H9 (cell line): ENCODE data around the gene F12. TPM values are rescaled to one million over a fixed set of nuclear protein-coding genes. Genes with fewer than 3 reads are reported as not detected.
A peak's percentile ranks its signal among the peaks of the same experiment; 100 is the strongest.
"Not testable (repeated sequence)": the region's sequence is repeated elsewhere in the genome, so short reads cannot be mapped to it uniquely, and the experiment has no call there.

Experiments used
- DNase-seq: peaks from one replicate; pipeline ENCODE4 v3.0.0-alpha.2; 2017
- H2AFZ ChIP-seq: one replicate; pipeline ENCODE4 v1.6.1; 2013; ENCODE audit warnings: mild to moderate bottlenecking, low read length, control low read depth, moderate library complexity
- H2AK5ac ChIP-seq: 2 replicates; pipeline ENCODE4 v1.6.1; 2013; ENCODE audit warnings: low read length, control low read depth, mixed read lengths; ENCODE audit not compliant: insufficient read length
- H2BK120ac ChIP-seq: one replicate; pipeline ENCODE4 v1.6.1; 2013; ENCODE audit warnings: low read depth, mild to moderate bottlenecking, low read length, control low read depth, inconsistent platforms; ENCODE audit not compliant: poor library complexity, severe bottlenecking
- H2BK12ac ChIP-seq: 2 replicates; pipeline ENCODE4 v1.6.1; 2013; ENCODE audit warnings: low read length, control low read depth, mixed read lengths, low read depth; ENCODE audit not compliant: insufficient read length
- H2BK15ac ChIP-seq: 2 replicates; pipeline ENCODE4 v1.6.1; 2013; ENCODE audit warnings: low read depth, low read length, control low read depth
- H2BK20ac ChIP-seq: one replicate; pipeline ENCODE4 v1.6.1; 2013; ENCODE audit warnings: low read depth, mild to moderate bottlenecking, low read length, control low read depth, inconsistent platforms; ENCODE audit not compliant: poor library complexity, severe bottlenecking
- H2BK5ac ChIP-seq: 2 replicates; pipeline ENCODE4 v1.6.1; 2013; ENCODE audit warnings: low read length, control low read depth, mixed read lengths; ENCODE audit not compliant: insufficient read length
- H3K14ac ChIP-seq: 2 replicates; pipeline ENCODE4 v1.6.1; 2013; ENCODE audit warnings: low read length, control low read depth; ENCODE audit not compliant: insufficient read depth
- H3K18ac ChIP-seq: 2 replicates; pipeline ENCODE4 v1.6.1; 2013; ENCODE audit warnings: low read depth, mild to moderate bottlenecking, mixed read lengths, low read length, control low read depth; ENCODE audit not compliant: insufficient read length
- H3K23ac ChIP-seq: 2 replicates; pipeline ENCODE4 v1.6.1; 2013; ENCODE audit warnings: low read length, control low read depth, mixed read lengths, low read depth; ENCODE audit not compliant: insufficient read length
- H3K23me2 ChIP-seq: 2 replicates; pipeline ENCODE4 v1.6.1; 2013; ENCODE audit warnings: low read depth, mild to moderate bottlenecking, mixed read lengths, low read length, control low read depth; ENCODE audit not compliant: insufficient read length, poor library complexity, severe bottlenecking
- H3K27ac ChIP-seq: 2 replicates; pipeline ENCODE4 v1.5.1; 2013; ENCODE audit warnings: low read length, control low read depth, mixed read lengths, low read depth; ENCODE audit not compliant: insufficient read length
- H3K27me3 ChIP-seq: 2 replicates; pipeline ENCODE4 v1.6.1; 2013; ENCODE audit warnings: low read length, control low read depth, inconsistent platforms; ENCODE audit not compliant: insufficient read depth
- H3K4ac ChIP-seq: 2 replicates; pipeline ENCODE4 v1.6.1; 2013; ENCODE audit warnings: low read depth, mild to moderate bottlenecking, control low read depth, inconsistent platforms, low read length, moderate library complexity
- H3K4me1 ChIP-seq: 2 replicates; pipeline ENCODE4 v1.6.1; 2013; ENCODE audit warnings: low read length, control low read depth, inconsistent platforms; ENCODE audit not compliant: insufficient read depth
- H3K4me2 ChIP-seq: 2 replicates; pipeline ENCODE4 v1.6.1; 2013; ENCODE audit warnings: low read length, control low read depth, mixed read lengths; ENCODE audit not compliant: insufficient read length, insufficient read depth
- H3K56ac ChIP-seq: 2 replicates; pipeline ENCODE4 v1.6.1; 2013; ENCODE audit warnings: low read depth, mild to moderate bottlenecking, mixed read lengths, low read length, control low read depth; ENCODE audit not compliant: insufficient read length
- H3K79me1 ChIP-seq: 2 replicates; pipeline ENCODE4 v1.6.1; 2013; ENCODE audit warnings: low read depth, mild to moderate bottlenecking, moderate library complexity, low read length, control low read depth, inconsistent platforms; ENCODE audit not compliant: insufficient read depth, poor library complexity, severe bottlenecking
- H3K79me2 ChIP-seq: 2 replicates; pipeline ENCODE4 v1.6.1; 2013; ENCODE audit warnings: low read length, control low read depth, inconsistent platforms; ENCODE audit not compliant: insufficient read depth
- H3K9ac ChIP-seq: 2 replicates; pipeline ENCODE4 v1.6.1; 2013; ENCODE audit warnings: low read length, control low read depth, mixed read lengths; ENCODE audit not compliant: insufficient read length; ENCODE audit errors: extremely low read depth
- H3K9me3 ChIP-seq: one replicate; pipeline ENCODE4 v1.6.1; 2013; ENCODE audit warnings: low read depth, low read length, inconsistent platforms; ENCODE audit not compliant: control insufficient read depth
- H3T11ph ChIP-seq: one replicate; pipeline ENCODE4 v1.6.1; 2013; ENCODE audit warnings: mild to moderate bottlenecking, low read length, control low read depth, inconsistent platforms
- H4K20me1 ChIP-seq: one replicate; pipeline ENCODE4 v1.6.1; 2013; ENCODE audit not compliant: control insufficient read depth, insufficient read length, insufficient read depth
- H4K5ac ChIP-seq: 2 replicates; pipeline ENCODE4 v1.6.1; 2013; ENCODE audit warnings: low read depth, mild to moderate bottlenecking, mixed read lengths, low read length, control low read depth; ENCODE audit not compliant: insufficient read length
- H4K8ac ChIP-seq: replicated peaks from 2 replicates; pipeline ENCODE4 v1.6.1; 2013; ENCODE audit warnings: low read length, control low read depth, mixed read lengths, low read depth; ENCODE audit not compliant: insufficient read length
- H4K91ac ChIP-seq: 2 replicates; pipeline ENCODE4 v1.6.1; 2013; ENCODE audit warnings: low read depth, mild to moderate bottlenecking, moderate library complexity, mixed read lengths, low read length, control low read depth; ENCODE audit not compliant: insufficient read length
- H3K27ac Mint-ChIP-seq, 3 experiments: 2 replicates in 2 of 3; 3 replicates in 1 of 3; pipeline ENCODE4 v1.8.0; 2020 to 2021; ENCODE audit warnings: mixed read lengths in 3 of 3, mild to moderate bottlenecking in 1 of 3, moderate library complexity in 1 of 3
- H3K27me3 Mint-ChIP-seq: 2 replicates; pipeline ENCODE4 v1.8.0; 2021; ENCODE audit warnings: low read depth, mild to moderate bottlenecking, moderate library complexity, mixed read lengths
- H3K36me3 Mint-ChIP-seq, 3 experiments: 2 replicates in 2 of 3; 3 replicates in 1 of 3; pipeline ENCODE4 v1.8.0; 2020 to 2021; ENCODE audit warnings: low read depth in 3 of 3, mixed read lengths in 3 of 3; ENCODE audit not compliant: insufficient read depth in 1 of 3
- H3K4me1 Mint-ChIP-seq, 2 experiments: 2 replicates each; pipeline ENCODE4 v1.8.0; 2020; ENCODE audit warnings: mixed read lengths in 2 of 2
- H3K4me3 Mint-ChIP-seq, 2 experiments: 2 replicates in 1 of 2; 3 replicates in 1 of 2; pipeline ENCODE4 v1.8.0; 2020 to 2021; ENCODE audit warnings: mild to moderate bottlenecking in 2 of 2, mixed read lengths in 2 of 2, moderate library complexity in 1 of 2
- H3K9me3 Mint-ChIP-seq, 2 experiments: 2 replicates in 1 of 2; 3 replicates in 1 of 2; pipeline ENCODE4 v1.8.0; 2020; ENCODE audit warnings: mild to moderate bottlenecking in 2 of 2, mixed read lengths in 2 of 2, moderate library complexity in 1 of 2
- WGBS: extraction: QIAGEN DNeasy Blood & Tissue Kit; methylation state at CpG from one replicate; pipeline ENCODE4 v1.1.7; 2013; ENCODE audit warnings: missing lambda C conversion rate, low lambda C conversion rate, mixed read lengths; ENCODE audit not compliant: insufficient read length; ENCODE audit errors: extremely low coverage; 5-methylcytosine and 5-hydroxymethylcytosine counted together
- total RNA-seq: library from RNA; stranded (reverse); gene quantifications from 2 replicates; pipeline ENCODE4 v1.2.1, GENCODE V29; 2021
- TF ChIP-seq, protein P1 (sequence below): fragments of 200-600 bp; sonication (generic); conservative IDR thresholded peaks from 3 replicates; pipeline ENCODE4 v1.8.0; 2021; ENCODE audit warnings: antibody characterized with exemption, mild to moderate bottlenecking

F12 gene
- total RNA-seq, 1 experiment from 2014 or later = 3.5 TPM

DNA sequence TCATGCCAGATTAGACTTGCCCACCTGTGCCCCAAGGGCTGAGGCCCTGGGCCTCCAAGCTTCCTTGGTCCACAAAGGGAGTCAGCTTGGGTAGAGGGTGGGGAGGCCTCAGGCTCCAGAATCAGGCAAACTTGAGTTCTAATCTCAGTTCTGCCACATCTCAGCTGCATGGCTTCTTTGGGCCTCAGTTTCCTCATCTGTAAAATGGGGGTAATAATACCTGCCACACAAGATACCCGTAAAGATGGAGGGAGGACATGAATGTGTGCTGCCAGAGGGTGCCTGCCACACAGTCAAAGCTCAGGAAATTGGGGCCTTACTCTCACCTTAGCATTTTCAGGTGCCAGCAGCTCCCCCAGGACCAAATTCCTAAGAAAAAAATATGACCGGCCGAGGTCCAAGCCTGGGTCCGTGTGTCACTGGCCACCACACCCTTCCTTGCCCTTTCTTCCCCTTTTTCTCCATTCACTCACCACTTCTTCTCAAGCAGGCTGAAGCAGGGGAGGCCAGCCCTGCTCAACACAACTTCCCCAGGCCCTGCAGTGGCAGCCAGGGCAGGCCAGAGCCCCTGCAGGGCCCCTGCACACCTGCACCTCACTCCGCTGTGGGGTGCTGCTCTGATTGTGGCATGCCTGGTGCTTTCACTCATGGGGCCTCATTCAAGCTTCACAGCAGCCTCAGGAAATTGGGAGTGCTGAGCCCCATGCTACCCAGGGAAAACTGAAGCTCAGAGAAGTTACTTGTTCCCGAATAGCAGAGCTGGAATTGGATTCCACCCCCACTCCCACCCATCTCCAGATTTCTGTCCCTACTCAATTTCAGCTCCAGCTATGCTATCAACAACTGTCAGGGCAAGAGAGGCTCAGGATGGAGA, 47.7 kb downstream of the F12 start:
- peaks cover 9% of the 10 kb centered on the region; the same call in 1 of the 2 replicates for H3K4me1 ChIP-seq
- H3K4ac ChIP-seq = no peak overlapping the region
- peak overlapping the region in 1 of 3 experiments; percentile 77; a peak in 1 of 7 replicates for H3K27ac Mint-ChIP-seq
- no peaks in the 10 kb centered on the region for H4K20me1 ChIP-seq
- no peaks in the 10 kb centered on the region for H3K9me3 ChIP-seq
- H3K4me2 ChIP-seq = no peak overlapping the region
- no peak overlapping the region for H3K23ac ChIP-seq
- H3K4me1 Mint-ChIP-seq = peaks cover 23 to 37% of the 10 kb centered on the region in 2 experiments
- no CpG with 5 or more reads among the region's 6 CpGs for WGBS
- no peak overlapping the region for H3K9ac ChIP-seq
- no peak for DNase-seq
- no peak overlapping the region for H3K27ac ChIP-seq
- H4K8ac ChIP-seq = no peak overlapping the region
- H4K5ac ChIP-seq = no peak overlapping the region
- H3K36me3 Mint-ChIP-seq = no peaks in the 10 kb centered on the region
- H3K9me3 Mint-ChIP-seq = no peaks in the 10 kb centered on the region
- H2BK12ac ChIP-seq = no peak overlapping the region
- no peak overlapping the region for H4K91ac ChIP-seq
- no peak overlapping the region for H3K56ac ChIP-seq
- H2BK20ac ChIP-seq = no peak overlapping the region
- H3K18ac ChIP-seq = no peak overlapping the region
- H2AK5ac ChIP-seq = no peak overlapping the region
- no peak overlapping the region for H3T11ph ChIP-seq
- H3K27me3 ChIP-seq = no peaks in the 10 kb centered on the region
- no peaks in the 10 kb centered on the region for H3K79me2 ChIP-seq
- peaks cover 39% of the 10 kb centered on the region for H3K27me3 Mint-ChIP-seq
- H3K79me1 ChIP-seq = no peaks in the 10 kb centered on the region
- TF ChIP-seq, protein P1, sequence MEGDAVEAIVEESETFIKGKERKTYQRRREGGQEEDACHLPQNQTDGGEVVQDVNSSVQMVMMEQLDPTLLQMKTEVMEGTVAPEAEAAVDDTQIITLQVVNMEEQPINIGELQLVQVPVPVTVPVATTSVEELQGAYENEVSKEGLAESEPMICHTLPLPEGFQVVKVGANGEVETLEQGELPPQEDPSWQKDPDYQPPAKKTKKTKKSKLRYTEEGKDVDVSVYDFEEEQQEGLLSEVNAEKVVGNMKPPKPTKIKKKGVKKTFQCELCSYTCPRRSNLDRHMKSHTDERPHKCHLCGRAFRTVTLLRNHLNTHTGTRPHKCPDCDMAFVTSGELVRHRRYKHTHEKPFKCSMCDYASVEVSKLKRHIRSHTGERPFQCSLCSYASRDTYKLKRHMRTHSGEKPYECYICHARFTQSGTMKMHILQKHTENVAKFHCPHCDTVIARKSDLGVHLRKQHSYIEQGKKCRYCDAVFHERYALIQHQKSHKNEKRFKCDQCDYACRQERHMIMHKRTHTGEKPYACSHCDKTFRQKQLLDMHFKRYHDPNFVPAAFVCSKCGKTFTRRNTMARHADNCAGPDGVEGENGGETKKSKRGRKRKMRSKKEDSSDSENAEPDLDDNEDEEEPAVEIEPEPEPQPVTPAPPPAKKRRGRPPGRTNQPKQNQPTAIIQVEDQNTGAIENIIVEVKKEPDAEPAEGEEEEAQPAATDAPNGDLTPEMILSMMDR = no peak
- no peak overlapping the region for H2BK120ac ChIP-seq
- peaks cover 4% of the 10 kb centered on the region for H3K23me2 ChIP-seq
- H2AFZ ChIP-seq = no peak overlapping the region
- H3K4me3 Mint-ChIP-seq = peak overlapping the region; percentile 71 to 81
- no peak overlapping the region for H2BK5ac ChIP-seq
- no peak overlapping the region for H3K14ac ChIP-seq
- H2BK15ac ChIP-seq = no peak overlapping the region

DNA sequence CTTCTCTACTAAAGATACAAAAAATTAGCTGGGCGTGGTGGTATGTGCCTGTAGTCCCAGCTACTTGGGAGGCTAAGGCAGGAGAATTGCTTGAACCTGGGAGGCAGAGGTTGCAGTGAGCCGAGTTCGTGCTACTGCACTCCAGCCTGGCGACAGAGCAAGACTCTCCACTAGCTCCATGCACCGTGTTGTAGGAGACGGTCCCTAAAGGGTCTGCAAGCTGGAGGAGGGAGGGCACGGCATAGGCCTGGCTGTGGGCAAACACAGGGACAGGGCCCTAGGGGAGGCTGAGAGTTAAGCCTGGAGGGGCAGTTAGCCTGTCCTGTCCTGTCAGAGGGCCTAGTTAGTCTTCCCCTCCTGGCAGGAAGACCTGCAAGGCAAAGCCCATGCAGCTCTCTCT, 48.6 kb downstream of the F12 start:
- H3K4me1 Mint-ChIP-seq = peaks cover 16 to 29% of the 10 kb centered on the region in 2 experiments
- not testable (repeated sequence) for H4K20me1 ChIP-seq, H4K8ac ChIP-seq, H3K4me2 ChIP-seq, H3T11ph ChIP-seq, H3K79me1 ChIP-seq, H4K91ac ChIP-seq, H3K36me3 Mint-ChIP-seq, H4K5ac ChIP-seq, H3K27ac Mint-ChIP-seq, H3K56ac ChIP-seq, DNase-seq, H3K79me2 ChIP-seq, H3K9ac ChIP-seq, H3K27ac ChIP-seq, H3K9me3 ChIP-seq, H3K27me3 ChIP-seq, H2BK15ac ChIP-seq, H3K18ac ChIP-seq, H2BK20ac ChIP-seq, H3K23ac ChIP-seq, H3K23me2 ChIP-seq, H2AFZ ChIP-seq, H3K14ac ChIP-seq, H3K4me1 ChIP-seq, H2BK120ac ChIP-seq, H2BK5ac ChIP-seq, H3K9me3 Mint-ChIP-seq, H2AK5ac ChIP-seq, H3K4me3 Mint-ChIP-seq, H3K4ac ChIP-seq, H2BK12ac ChIP-seq
- peaks cover 44% of the 10 kb centered on the region for H3K27me3 Mint-ChIP-seq
- WGBS = no CpG with 5 or more reads among the region's 7 CpGs
